GM12891 (cell line): Measurements from ENCODE around the gene ATP6V1G2.
A peak's percentile ranks its signal among the peaks of the same experiment; 100 is the strongest.

ENCODE experiments used
- PAX5 ChIP-seq: IDR thresholded peaks from 2 replicates; pipeline ENCODE4 v1.6.1; 2011; ENCODE audit warnings: low read length, moderate library complexity, mild to moderate bottlenecking; ENCODE audit not compliant: insufficient read depth, severe bottlenecking
- POLR2A ChIP-seq: IDR thresholded peaks from 2 replicates; pipeline ENCODE4 v1.6.1; 2011; ENCODE audit warnings: low read depth, low read length, control low read depth
- POLR2AphosphoS5 ChIP-seq: IDR thresholded peaks from 2 replicates; pipeline ENCODE4 v1.6.1; 2011; ENCODE audit warnings: low read depth, low read length, control low read depth
- POU2F2 ChIP-seq: IDR thresholded peaks from 2 replicates; pipeline ENCODE4 v1.6.1; 2011; ENCODE audit warnings: low read depth, mild to moderate bottlenecking, control low read depth, low read length, moderate library complexity
- SPI1 ChIP-seq: IDR thresholded peaks from 2 replicates; pipeline ENCODE4 v1.6.1; 2011; ENCODE audit warnings: low read depth, low read length, control low read depth
- TAF1 ChIP-seq: IDR thresholded peaks from 2 replicates; pipeline ENCODE4 v1.6.1; 2011; ENCODE audit warnings: low read depth, low read length, control low read depth

GRCh38 chr6:31530659-31531058 lies 15.7 kb downstream of the ATP6V1G2 start:
- TF ChIP-seq POLR2A: 0 out of 2 replicates have a peak, but pooled peaks have one; percentile 25
- no peak for TF ChIP-seq SPI1
- TF ChIP-seq POLR2AphosphoS5: peak; percentile 18; the same call in 1 of the 2 replicates
- TF ChIP-seq TAF1: no peak
- TF ChIP-seq PAX5: no peak
- TF ChIP-seq POU2F2: no peak
